ENCODE results near the gene STOML1.
A peak's percentile ranks its signal among the peaks of the same experiment; 100 is the strongest.

Gene STOML1

DNA sequence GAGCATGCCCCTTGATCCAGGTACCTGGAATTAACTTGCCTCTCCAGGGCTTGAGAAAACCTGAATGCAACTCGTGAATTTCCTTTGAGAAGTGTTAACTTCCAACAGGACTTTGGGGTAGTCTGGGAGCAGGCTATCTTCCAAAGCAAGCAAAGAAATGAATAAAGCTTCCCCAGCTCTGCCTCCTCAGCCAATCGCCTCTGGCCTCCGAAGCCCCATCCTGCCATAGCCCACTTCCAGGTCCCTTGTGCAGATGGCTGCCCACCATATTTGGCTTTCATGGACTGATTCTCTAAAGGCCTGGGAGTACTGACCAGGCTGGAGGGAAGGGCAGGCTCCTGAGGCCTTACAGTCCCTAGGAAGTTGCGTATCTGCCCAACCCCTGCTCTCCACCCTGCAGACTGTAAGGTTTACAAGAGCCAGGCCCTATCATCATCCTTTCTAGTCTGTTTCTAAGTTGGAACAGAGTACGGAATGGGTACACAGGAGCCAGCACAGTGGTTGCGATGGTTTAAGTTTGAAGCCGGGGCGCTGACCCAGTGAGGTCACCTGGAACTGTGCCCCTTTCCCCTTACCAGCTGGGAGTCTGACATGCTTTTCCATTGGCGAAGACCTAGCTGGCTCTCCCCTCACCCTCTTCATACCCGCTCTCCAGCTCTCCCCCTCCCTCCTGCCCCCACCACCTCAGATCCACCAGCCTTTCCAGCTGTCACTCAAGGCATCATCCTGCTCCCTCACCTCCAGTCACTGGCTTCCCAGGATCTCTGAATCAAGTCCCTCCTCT is 1.3 kb upstream of the STOML1 start:
- Histone ChIP-seq H3K4me3 (ENCODE audit: extremely low read depth, insufficient read depth, low read length, poor library complexity, severe bottlenecking) (no peak overlapping the region), H3K27ac (ENCODE audit: low read depth, low read length, severe bottlenecking) (no peak overlapping the region), H3K36me3 (ENCODE audit: control insufficient read depth, insufficient read depth, low read length) (peaks cover 10% of the 10 kb centered on the region), H3K9me3 (ENCODE audit: control insufficient read depth, low read length) (no peaks in the 10 kb centered on the region), H3K4me1 (ENCODE audit: control insufficient read depth, insufficient read depth, low read length, poor library complexity, severe bottlenecking) (peaks cover 25% of the 10 kb centered on the region)
- 90 to 92% methylated on average over 9 of the region's 10 CpGs for WGBS, 2 experiments (ENCODE audit: insufficient coverage in 2 of 2)

GRCh38 chr15:73992594-73992898 is 451 bp upstream of the STOML1 start:
- H3K36me3 ChIP-seq (ENCODE audit: control insufficient read depth, insufficient read depth, low read length), result peaks cover 1% of the 10 kb centered on the region
- no peaks in the 10 kb centered on the region for H3K9me3 ChIP-seq (ENCODE audit: control insufficient read depth, low read length)
- 87 to 100% methylated on average over 3 to 4 of the region's 5 CpGs for WGBS, 2 experiments (ENCODE audit: insufficient coverage in 2 of 2)
- no peak overlapping the region for H3K4me3 ChIP-seq (ENCODE audit: extremely low read depth, insufficient read depth, low read length, poor library complexity, severe bottlenecking)
- no peak overlapping the region for H3K27ac ChIP-seq (ENCODE audit: low read depth, low read length, severe bottlenecking)
- peaks cover 33% of the 10 kb centered on the region for H3K4me1 ChIP-seq (ENCODE audit: control insufficient read depth, insufficient read depth, low read length, poor library complexity, severe bottlenecking)

- Histone ChIP-seq H3K4me1 (ENCODE audit: control insufficient read depth, insufficient read depth, low read length, poor library complexity, severe bottlenecking) (peaks cover 33% of the 10 kb centered on the region), H3K27ac (ENCODE audit: low read depth, low read length, severe bottlenecking) (no peak overlapping the region), H3K4me3 (ENCODE audit: extremely low read depth, insufficient read depth, low read length, poor library complexity, severe bottlenecking) (peak overlapping the region; percentile 72), H3K36me3 (ENCODE audit: control insufficient read depth, insufficient read depth, low read length) (no peaks in the 10 kb centered on the region), H3K9me3 (ENCODE audit: control insufficient read depth, low read length) (no peaks in the 10 kb centered on the region)
- WGBS, 2 experiments (ENCODE audit: insufficient coverage in 2 of 2), result 81 to 88% methylated on average over 5 of the region's 5 CpGs
Observed at GRCh38 chr15:73991260-73991659, 835 bp downstream of the STOML1 start.

GRCh38 chr15:73990250-73991005 is 1.7 kb downstream of the STOML1 start:
- H3K36me3 ChIP-seq (ENCODE audit: control insufficient read depth, insufficient read depth, low read length), result no peaks in the 10 kb centered on the region
- H3K4me1 ChIP-seq (ENCODE audit: control insufficient read depth, insufficient read depth, low read length, poor library complexity, severe bottlenecking), result peaks cover 31% of the 10 kb centered on the region
- H3K27ac ChIP-seq (ENCODE audit: low read depth, low read length, severe bottlenecking), result no peak overlapping the region
- no peak overlapping the region for H3K4me3 ChIP-seq (ENCODE audit: extremely low read depth, insufficient read depth, low read length, poor library complexity, severe bottlenecking)
- WGBS, 2 experiments (ENCODE audit: insufficient coverage in 2 of 2), result 91 to 92% methylated on average over 8 of the region's 9 CpGs
- no peaks in the 10 kb centered on the region for H3K9me3 ChIP-seq (ENCODE audit: control insufficient read depth, low read length)

- H3K9me3 ChIP-seq (ENCODE audit: control insufficient read depth, low read length), result no peaks in the 10 kb centered on the region
- no peak overlapping the region for H3K4me3 ChIP-seq (ENCODE audit: extremely low read depth, insufficient read depth, low read length, poor library complexity, severe bottlenecking)
- H3K27ac ChIP-seq (ENCODE audit: low read depth, low read length, severe bottlenecking), result no peak overlapping the region
- 88% methylated on average over 8 to 9 of the region's 9 CpGs for WGBS, 2 experiments (ENCODE audit: insufficient coverage in 2 of 2)
- no peaks in the 10 kb centered on the region for H3K36me3 ChIP-seq (ENCODE audit: control insufficient read depth, insufficient read depth, low read length)
- H3K4me1 ChIP-seq (ENCODE audit: control insufficient read depth, insufficient read depth, low read length, poor library complexity, severe bottlenecking), result peaks cover 31% of the 10 kb centered on the region
Observed at GRCh38 chr15:73989001-73989798, 2.9 kb downstream of the STOML1 start.

DNA sequence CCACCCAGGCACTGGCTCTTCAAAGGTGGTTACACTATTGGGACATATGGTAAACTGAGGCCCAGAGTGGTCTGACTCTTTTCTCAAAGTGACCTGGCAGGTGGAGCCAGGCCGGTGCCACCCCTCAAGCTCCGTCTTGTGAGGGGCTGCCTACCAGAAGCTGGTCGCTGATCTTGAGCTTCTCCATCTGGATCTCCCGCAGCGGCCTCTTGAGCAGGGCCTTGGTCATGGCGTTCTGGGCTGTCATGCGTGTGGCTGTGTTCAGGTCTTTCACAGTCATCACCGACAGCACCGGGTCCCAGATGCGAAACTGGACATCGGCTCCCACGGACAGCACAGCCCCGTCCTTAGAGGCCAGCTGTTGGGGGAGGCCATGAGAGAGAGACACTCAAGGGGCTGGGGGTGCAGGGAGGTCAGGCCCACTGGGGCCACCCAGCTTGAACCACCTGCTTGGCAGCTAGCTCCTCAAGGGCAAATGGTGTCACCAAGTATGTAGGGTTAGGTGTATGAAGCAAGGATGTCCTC is 3.6 kb downstream of the STOML1 start:
- WGBS, 2 experiments (ENCODE audit: insufficient coverage in 2 of 2), result 95 to 98% methylated on average over 13 of the region's 13 CpGs
- no peak overlapping the region for H3K27ac ChIP-seq (ENCODE audit: low read depth, low read length, severe bottlenecking)
- no peak overlapping the region for H3K4me3 ChIP-seq (ENCODE audit: extremely low read depth, insufficient read depth, low read length, poor library complexity, severe bottlenecking)

DNA sequence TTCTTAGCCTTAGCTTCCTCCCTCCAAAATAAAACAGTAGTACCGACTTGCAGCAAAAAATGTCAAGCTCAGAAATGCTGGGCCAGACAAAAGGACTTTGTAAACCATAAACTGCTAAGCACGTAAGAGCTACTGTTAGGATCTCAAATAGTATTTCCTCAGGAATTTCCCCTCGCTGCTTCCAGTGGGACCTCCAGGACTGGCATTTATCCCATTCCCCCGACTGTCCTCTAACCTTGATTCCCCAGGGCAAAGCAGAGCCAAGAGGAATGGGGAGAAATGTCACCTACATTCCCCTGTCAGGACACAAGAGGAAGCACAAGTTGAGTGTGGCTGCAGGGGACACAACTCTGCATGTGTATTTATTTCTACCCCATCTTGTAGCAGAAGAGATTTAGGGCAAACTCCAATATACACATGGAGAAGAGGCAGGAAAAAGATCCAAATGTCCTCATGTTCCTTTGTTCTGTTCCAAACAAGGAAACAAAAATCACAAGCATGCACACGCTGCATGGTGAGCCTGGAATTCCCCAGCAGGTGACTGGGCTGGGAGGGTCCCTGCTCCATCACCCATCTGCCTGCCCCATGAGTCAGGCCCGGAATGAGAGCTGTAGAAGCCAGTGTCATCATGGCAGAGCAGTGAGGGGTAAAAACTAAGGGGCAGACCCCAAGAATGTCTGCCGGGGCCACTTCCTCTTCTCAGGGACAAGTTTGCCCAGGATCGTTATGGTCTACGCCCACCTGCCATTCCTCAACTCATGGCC is 4.2 kb downstream of the STOML1 start:
- 83 to 89% methylated on average over 5 to 8 of the region's 9 CpGs for WGBS, 2 experiments (ENCODE audit: insufficient coverage in 2 of 2)
- Histone ChIP-seq H3K4me1 (ENCODE audit: control insufficient read depth, insufficient read depth, low read length, poor library complexity, severe bottlenecking) (peaks cover 31% of the 10 kb centered on the region), H3K9me3 (ENCODE audit: control insufficient read depth, low read length) (no peaks in the 10 kb centered on the region), H3K27ac (ENCODE audit: low read depth, low read length, severe bottlenecking) (no peak overlapping the region), H3K4me3 (ENCODE audit: extremely low read depth, insufficient read depth, low read length, poor library complexity, severe bottlenecking) (no peak overlapping the region), H3K36me3 (ENCODE audit: control insufficient read depth, insufficient read depth, low read length) (no peaks in the 10 kb centered on the region)

More for the DNA sequence above, 3.6 kb downstream of the STOML1 start:
- H3K36me3 ChIP-seq (ENCODE audit: control insufficient read depth, insufficient read depth, low read length), result no peaks in the 10 kb centered on the region
- H3K9me3 ChIP-seq (ENCODE audit: control insufficient read depth, low read length), result no peaks in the 10 kb centered on the region
- H3K4me1 ChIP-seq (ENCODE audit: control insufficient read depth, insufficient read depth, low read length, poor library complexity, severe bottlenecking), result peaks cover 31% of the 10 kb centered on the region

DNA sequence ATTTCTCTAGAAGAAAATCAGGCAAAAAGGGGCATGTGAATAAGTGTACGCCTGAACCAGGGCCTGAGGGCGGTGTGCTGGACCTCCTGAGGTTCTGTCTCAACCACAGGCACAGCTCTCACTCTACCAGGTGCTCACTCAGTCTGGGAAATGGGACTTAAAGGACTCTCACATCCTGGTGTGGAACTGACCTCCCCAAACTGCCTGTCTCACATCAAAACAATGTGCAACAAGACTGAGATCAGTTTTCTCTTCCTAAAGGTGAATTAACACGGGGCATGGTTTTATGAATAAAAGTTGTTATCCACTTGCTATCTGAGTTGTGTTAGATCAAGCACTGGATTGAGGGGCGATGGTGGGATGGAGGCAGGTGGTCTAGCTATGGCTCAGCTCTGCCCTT is 4.8 kb downstream of the STOML1 start:
- H3K27ac ChIP-seq (ENCODE audit: low read depth, low read length, severe bottlenecking), result no peak overlapping the region
- H3K9me3 ChIP-seq (ENCODE audit: control insufficient read depth, low read length), result no peaks in the 10 kb centered on the region
- WGBS, 2 experiments (ENCODE audit: insufficient coverage in 2 of 2), result 85 to 96% methylated on average over 2 to 3 of the region's 4 CpGs
- no peak overlapping the region for H3K4me3 ChIP-seq (ENCODE audit: extremely low read depth, insufficient read depth, low read length, poor library complexity, severe bottlenecking)
- H3K4me1 ChIP-seq (ENCODE audit: control insufficient read depth, insufficient read depth, low read length, poor library complexity, severe bottlenecking), result peaks cover 31% of the 10 kb centered on the region
- no peaks in the 10 kb centered on the region for H3K36me3 ChIP-seq (ENCODE audit: control insufficient read depth, insufficient read depth, low read length)

DNA sequence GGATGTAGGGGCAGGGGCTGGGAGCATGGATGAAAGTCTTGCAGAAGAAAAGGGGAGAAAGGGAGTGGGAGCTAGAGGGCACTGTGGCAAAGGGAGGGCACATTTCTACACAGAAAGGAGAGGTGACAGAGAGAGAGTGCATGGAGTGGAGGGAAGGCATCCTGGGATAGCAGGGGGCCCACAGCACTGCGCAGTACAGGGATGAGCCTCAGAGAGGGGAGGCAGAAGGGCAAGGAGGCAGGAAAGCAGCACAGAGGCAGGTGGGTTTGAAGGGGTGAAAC is 5.4 kb downstream of the STOML1 start:
- Histone ChIP-seq H3K36me3 (ENCODE audit: control insufficient read depth, insufficient read depth, low read length) (no peaks in the 10 kb centered on the region), H3K27ac (ENCODE audit: low read depth, low read length, severe bottlenecking) (no peak overlapping the region)
- 86 to 92% methylated on average over 1 of the region's 1 CpG for WGBS, 2 experiments (ENCODE audit: insufficient coverage in 2 of 2)

GRCh38 chr15:73986055-73986775 is 5.9 kb downstream of the STOML1 start:
- Histone ChIP-seq H3K36me3 (ENCODE audit: control insufficient read depth, insufficient read depth, low read length) (no peaks in the 10 kb centered on the region), H3K4me3 (ENCODE audit: extremely low read depth, insufficient read depth, low read length, poor library complexity, severe bottlenecking) (no peak overlapping the region), H3K27ac (ENCODE audit: low read depth, low read length, severe bottlenecking) (peak overlapping the region; percentile 41), H3K4me1 (ENCODE audit: control insufficient read depth, insufficient read depth, low read length, poor library complexity, severe bottlenecking) (peaks cover 26% of the 10 kb centered on the region), H3K9me3 (ENCODE audit: control insufficient read depth, low read length) (no peaks in the 10 kb centered on the region)
- WGBS, 2 experiments (ENCODE audit: insufficient coverage in 2 of 2), result 71 to 74% methylated on average over 5 of the region's 7 CpGs

More for the DNA sequence above, 5.4 kb downstream of the STOML1 start:
- Histone ChIP-seq H3K4me1 (ENCODE audit: control insufficient read depth, insufficient read depth, low read length, poor library complexity, severe bottlenecking) (peaks cover 31% of the 10 kb centered on the region), H3K4me3 (ENCODE audit: extremely low read depth, insufficient read depth, low read length, poor library complexity, severe bottlenecking) (no peak overlapping the region), H3K9me3 (ENCODE audit: control insufficient read depth, low read length) (no peaks in the 10 kb centered on the region)

Data from mesodermal cell (in vitro differentiated cells).